MV-4-11 (cell line): ENCODE measurements around the gene LRP3.

ENCODE experiments used
- DNase-seq: peaks from one replicate; lab custom pipeline; 2025; lab: John Stamatoyannopoulos, UW

The LRP3 gene

DNA sequence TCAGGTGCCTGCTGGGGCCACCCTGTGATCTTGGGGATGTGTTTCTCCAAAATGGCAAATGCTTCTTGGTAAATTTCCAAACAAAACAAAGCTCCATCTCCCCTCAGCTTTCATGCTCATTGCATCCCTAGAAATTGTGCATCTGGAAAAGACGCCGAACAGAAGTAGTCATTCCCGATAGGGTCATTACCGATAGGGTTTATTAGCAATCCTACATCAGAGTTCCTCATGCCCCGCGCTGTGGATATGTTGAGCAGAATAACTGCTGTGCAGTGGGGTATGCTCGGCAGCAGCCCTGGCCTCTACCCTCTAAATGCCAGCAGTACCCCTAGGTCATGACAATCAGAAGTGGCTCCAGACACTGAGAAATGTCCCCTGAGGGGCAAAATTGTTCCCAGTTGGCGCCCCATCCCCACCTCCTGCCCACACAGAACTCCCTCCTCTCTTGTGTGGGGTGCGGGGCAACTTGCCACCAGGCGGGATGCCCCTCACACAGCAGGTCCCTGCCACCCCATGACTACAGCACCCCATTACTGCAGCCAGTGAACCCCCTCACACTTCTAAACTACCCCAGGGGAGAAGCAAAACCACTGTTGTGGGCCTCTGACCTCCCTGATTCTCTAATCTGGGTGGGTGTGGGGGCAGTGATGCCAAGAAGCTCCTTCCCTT, 44.5 kb downstream of the LRP3 start:
- no peak for DNase-seq

DNA sequence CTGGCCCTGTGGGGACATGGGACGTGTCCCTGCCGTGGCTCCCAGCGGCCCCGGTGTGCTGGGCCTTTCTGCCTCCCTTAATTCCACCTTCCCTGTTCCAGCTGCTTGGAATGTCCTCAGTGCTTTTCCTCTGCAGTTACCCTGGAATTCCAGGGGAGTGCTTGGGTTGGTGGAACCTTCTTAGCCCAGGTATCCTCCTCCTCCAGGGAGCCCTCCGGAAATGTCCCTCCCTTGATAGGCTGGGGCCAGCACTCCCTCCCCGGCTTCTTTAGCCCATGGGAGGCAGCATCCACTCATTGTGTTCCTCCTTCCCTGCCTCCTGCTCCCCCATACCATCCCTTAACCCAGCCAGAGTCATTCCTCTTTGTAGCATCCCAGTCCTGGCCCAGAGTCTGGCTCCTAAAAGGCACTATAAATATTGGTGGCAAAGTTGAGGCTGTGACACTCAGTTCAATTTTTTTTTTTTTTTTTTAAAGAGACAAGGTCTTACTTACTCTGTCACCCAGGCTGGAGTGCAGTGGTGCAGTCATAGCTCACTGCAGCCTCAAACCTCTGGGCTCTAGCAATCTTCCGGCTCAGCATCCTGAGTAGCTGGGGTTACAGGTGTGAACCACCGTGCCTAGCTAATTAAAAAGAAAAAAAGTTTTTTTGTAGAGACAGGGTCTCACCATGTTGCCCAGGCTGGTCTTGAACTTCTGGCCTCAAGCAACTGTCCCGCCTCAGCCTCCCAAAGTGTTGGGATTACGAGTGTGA, 45.3 kb downstream of the LRP3 start:
- DNase-seq, result no peak

DNA sequence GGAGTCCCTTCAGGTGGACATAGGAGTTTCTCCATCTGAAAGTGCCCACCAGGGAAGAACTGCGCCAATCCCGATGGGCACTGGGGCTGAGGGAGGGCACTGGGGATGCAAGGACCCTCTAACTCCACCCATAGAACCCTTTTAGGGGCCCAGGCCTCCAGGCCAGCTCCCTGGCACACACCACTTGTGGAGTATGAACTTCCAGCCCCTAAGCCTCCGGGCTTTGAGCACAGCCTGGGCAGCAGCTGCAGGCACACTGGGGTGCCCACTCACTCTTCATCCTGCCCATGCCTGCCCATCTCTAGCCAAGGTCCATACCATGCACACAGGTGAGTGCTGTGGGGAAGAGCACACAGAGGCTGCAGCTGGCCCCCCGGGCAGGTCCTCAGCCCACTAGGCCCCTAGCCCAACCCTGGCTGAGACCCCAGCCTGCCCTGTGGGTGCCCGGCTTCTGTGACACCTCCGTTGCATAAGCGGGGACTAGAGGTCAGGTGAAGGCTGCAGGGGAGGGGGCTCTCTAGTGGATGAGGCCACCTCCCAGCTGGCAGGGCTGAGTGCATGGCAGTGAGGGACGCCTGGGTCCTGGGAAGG, 46.1 kb downstream of the LRP3 start:
- DNase-seq, result no peak

DNA sequence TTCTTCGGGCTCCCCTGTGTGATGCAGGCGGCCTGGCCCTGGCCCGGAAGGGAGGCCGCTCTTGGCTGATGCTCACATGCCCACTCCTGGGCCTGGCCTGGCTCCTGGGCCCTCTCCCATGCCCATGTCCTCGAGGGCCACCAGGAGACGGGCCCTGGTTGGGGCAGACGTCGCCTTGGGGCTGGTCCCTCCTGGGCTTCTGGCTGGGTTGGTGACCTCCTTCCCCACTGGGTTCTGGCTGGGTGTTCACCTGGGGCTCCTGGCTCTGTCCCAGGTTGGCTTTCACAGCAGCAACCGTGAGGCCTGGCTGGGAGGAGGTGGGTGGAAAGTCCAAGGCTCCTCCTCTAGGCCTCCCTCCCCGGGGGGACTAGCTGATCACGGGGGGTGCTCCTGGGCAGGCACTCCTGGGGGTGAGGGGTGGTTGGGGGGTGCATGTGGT, 47.0 kb downstream of the LRP3 start:
- no peak for DNase-seq

- peak; percentile 28 for DNase-seq
Measured at GRCh38 chr19:33241530-33242101, 47.5 kb downstream of the LRP3 start.

DNA sequence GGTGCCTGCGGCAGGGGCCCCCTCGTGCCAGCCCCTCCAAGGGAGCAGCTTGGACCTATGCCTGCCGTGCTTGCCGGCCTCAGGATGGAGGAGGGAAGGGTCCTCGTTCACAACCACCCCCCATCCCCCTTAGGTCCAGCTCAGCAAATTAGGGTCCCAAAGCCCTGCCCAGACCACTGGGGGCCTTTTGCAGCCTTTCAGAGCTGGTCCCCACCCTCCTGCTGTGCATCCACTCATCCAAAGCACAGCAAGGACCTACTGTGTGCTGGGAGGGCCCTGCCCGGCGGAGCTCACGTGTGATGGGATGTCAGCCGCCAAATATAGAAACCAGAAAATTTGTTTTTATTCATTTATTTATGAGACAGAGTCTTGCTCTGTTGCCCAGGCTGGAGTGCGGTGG, 48.0 kb downstream of the LRP3 start:
- no peak for DNase-seq

DNA sequence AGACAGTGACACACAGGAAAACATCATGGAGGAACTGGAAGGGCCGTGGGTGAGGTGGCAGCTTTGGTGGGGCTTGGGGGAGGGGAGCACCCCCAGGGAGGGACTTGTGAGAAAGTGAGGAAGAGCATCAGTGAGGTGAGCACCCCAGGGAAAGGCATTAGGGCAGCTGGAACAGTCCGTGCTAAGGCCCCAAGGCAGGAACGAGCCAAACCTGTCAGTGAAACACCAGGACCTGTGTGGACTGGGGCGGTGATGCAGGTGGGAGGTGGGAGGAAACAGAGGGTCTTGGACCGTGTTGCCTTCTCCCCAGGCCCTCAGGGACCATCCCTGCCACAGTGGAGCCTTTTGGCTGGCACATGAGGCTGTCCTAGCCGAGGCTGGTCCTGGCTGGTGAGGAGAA, 48.8 kb downstream of the LRP3 start:
- DNase-seq, result no peak

- DNase-seq, result peak; percentile 37
Measured at GRCh38 chr19:33245948-33246708, 52.0 kb downstream of the LRP3 start.

- DNase-seq, result no peak
Measured at GRCh38 chr19:33246709-33247440, 52.7 kb downstream of the LRP3 start.

GRCh38 chr19:33247441-33247819, 53.3 kb downstream of the LRP3 start:
- no peak for DNase-seq

DNA sequence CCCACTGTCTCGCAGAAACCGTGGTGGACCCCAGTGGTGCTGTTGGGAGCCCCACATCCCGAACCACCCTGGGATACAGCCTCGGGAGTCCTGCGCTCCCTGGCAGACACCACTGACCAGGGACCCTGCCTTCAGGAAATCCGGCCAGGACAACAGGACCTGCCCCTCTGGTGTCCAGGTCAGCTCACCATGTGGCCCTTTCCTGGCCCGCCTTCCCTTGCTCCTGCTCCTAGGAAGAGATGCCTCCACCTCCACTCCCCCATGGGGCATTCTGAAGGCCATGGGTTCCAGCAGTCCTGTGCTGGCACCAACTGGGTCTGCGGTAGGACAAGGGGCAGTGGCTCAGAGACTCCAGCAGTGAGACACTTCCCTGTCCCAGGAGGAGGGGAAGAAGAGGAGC, 54.0 kb downstream of the LRP3 start:
- no peak for DNase-seq

DNA sequence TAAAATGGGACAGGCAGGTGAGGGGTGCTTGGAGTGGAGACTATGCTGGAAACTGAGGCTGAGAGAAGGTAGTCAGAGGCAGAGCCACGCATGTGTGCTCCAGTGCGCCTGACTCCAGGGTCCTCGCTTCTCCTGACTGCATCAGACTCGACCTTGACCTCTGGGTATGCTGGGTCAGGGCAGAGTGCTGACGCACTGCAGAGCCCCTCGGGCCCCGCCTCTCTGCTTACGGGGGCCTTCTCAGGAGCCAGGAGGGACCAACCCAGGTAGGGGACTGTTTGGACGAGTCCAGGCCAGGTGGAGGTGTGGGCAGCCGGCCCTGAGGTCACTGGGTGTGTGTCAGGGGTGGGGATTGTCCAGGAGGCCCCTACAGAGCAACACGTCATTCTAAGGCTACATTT, 54.4 kb downstream of the LRP3 start:
- no peak for DNase-seq

GRCh38 chr19:33248954-33249613, 55.0 kb downstream of the LRP3 start:
- peak; percentile 89 for DNase-seq

GRCh38 chr19:33249740-33250366, 55.7 kb downstream of the LRP3 start:
- no peak for DNase-seq

- DNase-seq, result no peak
Measured at GRCh38 chr19:33250500-33250899, 56.4 kb downstream of the LRP3 start.

GRCh38 chr19:33251076-33251475, 56.9 kb downstream of the LRP3 start:
- no peak for DNase-seq

- DNase-seq, result no peak
Measured at GRCh38 chr19:33251526-33252090, 57.5 kb downstream of the LRP3 start.

- no peak for DNase-seq
Measured at GRCh38 chr19:33252418-33252962, 58.4 kb downstream of the LRP3 start.

GRCh38 chr19:33252971-33253370, 58.8 kb downstream of the LRP3 start:
- DNase-seq, result peak; percentile 70
